DMS53 treated with DMSO at 0.1 percent for 48 hours (cell line): Measurements from ENCODE around the gene RAD9A.

Source experiments
- DNase-seq: peaks from one replicate; lab custom pipeline; 2025; ENCODE audit not compliant: unreplicated experiment; lab: John Stamatoyannopoulos, UW

RAD9A gene

GRCh38 chr11:67408437-67409200 lies 16.8 kb downstream of the RAD9A start:
- no peak for DNase-seq

- DNase-seq = no peak
Measured at GRCh38 chr11:67409261-67409666, 17.5 kb downstream of the RAD9A start.

GRCh38 chr11:67409781-67410368 lies 18.1 kb downstream of the RAD9A start:
- DNase-seq = peak; percentile 19

GRCh38 chr11:67410369-67410831 lies 18.6 kb downstream of the RAD9A start:
- no peak for DNase-seq

- no peak for DNase-seq
Measured at GRCh38 chr11:67410984-67411784, 19.4 kb downstream of the RAD9A start.

- no peak for DNase-seq
Measured at GRCh38 chr11:67411785-67412152, 20.0 kb downstream of the RAD9A start.

GRCh38 chr11:67412495-67413179 lies 20.9 kb downstream of the RAD9A start:
- no peak for DNase-seq

- no peak for DNase-seq
Measured at GRCh38 chr11:67413266-67413849, 21.6 kb downstream of the RAD9A start.

GRCh38 chr11:67415501-67416304 lies 23.9 kb downstream of the RAD9A start, which contains the start of gene CARNS1:
Gene CARNS1 (plus strand): TSS chr11:67415678. CDS start chr11:67416200, 522 bp downstream.
- peak; percentile 19 for DNase-seq

GRCh38 chr11:67416416-67417335 lies 24.9 kb downstream of the RAD9A start:
- peak; percentile 31 for DNase-seq

- DNase-seq = no peak
Measured at GRCh38 chr11:67417425-67417824, 25.6 kb downstream of the RAD9A start.

- no peak for DNase-seq
Measured at GRCh38 chr11:67418476-67419281, 26.9 kb downstream of the RAD9A start.

GRCh38 chr11:67419325-67420049 lies 27.7 kb downstream of the RAD9A start:
- DNase-seq = no peak

- DNase-seq = no peak
Measured at GRCh38 chr11:67420147-67420645, 28.4 kb downstream of the RAD9A start.

- peak; percentile 85 for DNase-seq
Measured at GRCh38 chr11:67420646-67421429, 29.1 kb downstream of the RAD9A start.

GRCh38 chr11:67421430-67422031 lies 29.7 kb downstream of the RAD9A start:
- DNase-seq = no peak
